ENCODE results near the gene CASKIN1. TPM values are rescaled to one million over a fixed set of nuclear protein-coding genes. Genes with fewer than 3 reads are reported as not detected.

Gene CASKIN1
- total and polyA plus RNA-seq, 4 donors = under 0.01 to 0.17 (median 0.09) TPM; not detected in 1

DNA sequence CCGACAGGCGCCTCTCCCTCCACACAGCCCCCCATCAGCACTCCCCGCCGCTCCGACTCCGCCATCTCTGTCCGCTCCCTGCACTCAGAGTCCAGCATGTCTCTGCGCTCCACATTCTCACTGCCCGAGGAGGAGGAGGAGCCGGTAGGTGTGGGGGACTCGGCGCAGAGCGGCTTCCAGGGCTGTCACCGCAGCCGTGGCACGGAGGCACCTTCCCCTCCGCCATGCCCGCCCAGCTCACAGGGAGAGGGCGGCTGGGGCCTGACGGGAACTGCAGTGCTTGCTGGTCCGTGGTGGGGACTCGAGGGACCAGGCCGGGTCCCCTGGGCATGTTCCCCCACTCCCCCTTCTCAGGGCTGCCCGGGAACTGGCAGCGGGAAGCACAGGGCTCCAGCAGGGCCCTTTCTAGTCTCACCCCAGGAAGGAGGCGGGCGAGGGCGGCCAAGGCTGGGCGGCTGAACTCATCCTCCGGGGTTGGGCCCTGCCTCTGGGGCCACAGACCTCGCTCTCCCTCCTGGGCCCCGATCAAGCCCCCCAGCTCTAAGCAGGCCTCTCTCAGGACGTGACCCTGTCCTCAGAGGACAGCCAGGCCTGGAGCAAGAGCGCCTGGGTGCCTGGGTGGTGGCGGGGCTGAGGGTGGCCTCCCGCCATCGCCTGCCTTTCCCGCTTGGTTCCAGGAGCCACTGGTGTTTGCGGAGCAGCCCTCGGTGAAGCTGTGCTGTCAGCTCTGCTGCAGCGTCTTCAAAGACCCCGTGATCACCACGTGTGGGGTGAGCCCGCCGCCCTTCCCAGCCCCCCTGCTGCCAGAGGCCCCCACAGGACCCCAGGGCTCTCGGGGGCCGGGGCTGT lies 25.6 kb downstream of the CASKIN1 start:
- WGBS = 92% methylated on average over 47 of the region's 47 CpGs
- DNase-seq (ENCODE audit: low spot score) = no peak
- peak overlapping the region in 1 of 3 donors; percentile 4 for H3K4me3 ChIP-seq (ENCODE audit: low read depth in 1 of 3, low read length in 3 of 3)
- no peaks in the 10 kb centered on the region for H3K9me3 ChIP-seq (ENCODE audit: control insufficient read depth in 4 of 4, low read length in 3 of 4)
- H3K27ac ChIP-seq (ENCODE audit: low read depth in 1 of 2, low read length in 2 of 2) = peak overlapping the region in 1 of 2 donors; percentile 3
- no peaks in the 10 kb centered on the region for H3K27me3 ChIP-seq (ENCODE audit: control insufficient read depth in 4 of 4, insufficient read depth in 4 of 4, low read length in 3 of 4)
- TF ChIP-seq JUND (IDR thresholded peaks at IDR 0.05) (no peak), TAF1 (conservative IDR thresholded peaks at IDR 0.05) (no peak), NR2F2 (IDR thresholded peaks at IDR 0.05) (no peak), YY1 (IDR thresholded peaks at IDR 0.05) (no peak), REST (IDR thresholded peaks at IDR 0.05) (no peak), RXRA (IDR thresholded peaks at IDR 0.05) (no peak), EGR1 (IDR thresholded peaks at IDR 0.05; ENCODE audit: low read depth in 2 of 2) (no peak), GABPA (IDR thresholded peaks at IDR 0.05 in 1 of 2, conservative IDR thresholded peaks at IDR 0.05 in 1 of 2) (no peak)
- TF ChIP-seq, protein P1, sequence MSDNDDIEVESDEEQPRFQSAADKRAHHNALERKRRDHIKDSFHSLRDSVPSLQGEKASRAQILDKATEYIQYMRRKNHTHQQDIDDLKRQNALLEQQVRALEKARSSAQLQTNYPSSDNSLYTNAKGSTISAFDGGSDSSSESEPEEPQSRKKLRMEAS (IDR thresholded peaks at IDR 0.05) = no peak
- peaks cover 15 to 54% (median 26%) of the 10 kb centered on the region in 4 donors for H3K36me3 ChIP-seq (ENCODE audit: control insufficient read depth in 4 of 4, insufficient read depth in 3 of 4, low read depth in 1 of 4, low read length in 3 of 4)
- H3K9ac ChIP-seq (ENCODE audit: low read depth in 1 of 2, low read length in 2 of 2) = no peak overlapping the region
- H3K4me1 ChIP-seq (ENCODE audit: control insufficient read depth in 4 of 4, insufficient read depth in 4 of 4, low read length in 3 of 4) = peaks cover 8 to 18% (median 13%) of the 10 kb centered on the region in 4 donors

GRCh38 chr16:2170080-2170479 lies 26.3 kb downstream of the CASKIN1 start:
- DNase-seq (ENCODE audit: low spot score) = no peak
- H3K4me1 ChIP-seq (ENCODE audit: control insufficient read depth in 4 of 4, insufficient read depth in 4 of 4, low read length in 3 of 4) = peaks cover 9 to 25% (median 17%) of the 10 kb centered on the region in 4 donors
- peaks cover 9 to 47% (median 24%) of the 10 kb centered on the region in 4 donors for H3K36me3 ChIP-seq (ENCODE audit: control insufficient read depth in 4 of 4, insufficient read depth in 3 of 4, low read depth in 1 of 4, low read length in 3 of 4)
- 83% methylated on average over 18 of the region's 18 CpGs for WGBS
- no peak overlapping the region for H3K4me3 ChIP-seq (ENCODE audit: low read depth in 1 of 3, low read length in 3 of 3)
- no peak overlapping the region for H3K27ac ChIP-seq (ENCODE audit: low read depth in 1 of 2, low read length in 2 of 2)
- H3K27me3 ChIP-seq (ENCODE audit: control insufficient read depth in 4 of 4, insufficient read depth in 4 of 4, low read length in 3 of 4) = no peaks in the 10 kb centered on the region
- no peak for TF ChIP-seq HNF4A (conservative IDR thresholded peaks at IDR 0.05)
- TF ChIP-seq FOXA1 (IDR thresholded peaks at IDR 0.05) = no peak
- TF ChIP-seq RAD21 (IDR thresholded peaks at IDR 0.05) = no peak
- no peak for TF ChIP-seq YY1 (IDR thresholded peaks at IDR 0.05)
- TF ChIP-seq, protein P2, sequence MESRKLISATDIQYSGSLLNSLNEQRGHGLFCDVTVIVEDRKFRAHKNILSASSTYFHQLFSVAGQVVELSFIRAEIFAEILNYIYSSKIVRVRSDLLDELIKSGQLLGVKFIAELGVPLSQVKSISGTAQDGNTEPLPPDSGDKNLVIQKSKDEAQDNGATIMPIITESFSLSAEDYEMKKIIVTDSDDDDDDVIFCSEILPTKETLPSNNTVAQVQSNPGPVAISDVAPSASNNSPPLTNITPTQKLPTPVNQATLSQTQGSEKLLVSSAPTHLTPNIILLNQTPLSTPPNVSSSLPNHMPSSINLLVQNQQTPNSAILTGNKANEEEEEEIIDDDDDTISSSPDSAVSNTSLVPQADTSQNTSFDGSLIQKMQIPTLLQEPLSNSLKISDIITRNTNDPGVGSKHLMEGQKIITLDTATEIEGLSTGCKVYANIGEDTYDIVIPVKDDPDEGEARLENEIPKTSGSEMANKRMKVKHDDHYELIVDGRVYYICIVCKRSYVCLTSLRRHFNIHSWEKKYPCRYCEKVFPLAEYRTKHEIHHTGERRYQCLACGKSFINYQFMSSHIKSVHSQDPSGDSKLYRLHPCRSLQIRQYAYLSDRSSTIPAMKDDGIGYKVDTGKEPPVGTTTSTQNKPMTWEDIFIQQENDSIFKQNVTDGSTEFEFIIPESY (IDR thresholded peaks at IDR 0.05) = no peak
- no peak for TF ChIP-seq GABPA (IDR thresholded peaks at IDR 0.05 in 1 of 2, conservative IDR thresholded peaks at IDR 0.05 in 1 of 2)
- no peak for TF ChIP-seq JUND (IDR thresholded peaks at IDR 0.05)
- no peak for TF ChIP-seq SP1 (IDR thresholded peaks at IDR 0.05)
- no peak for TF ChIP-seq REST (IDR thresholded peaks at IDR 0.05)
- TF ChIP-seq NR2F2 (IDR thresholded peaks at IDR 0.05) = no peak
- TF ChIP-seq, protein P3, sequence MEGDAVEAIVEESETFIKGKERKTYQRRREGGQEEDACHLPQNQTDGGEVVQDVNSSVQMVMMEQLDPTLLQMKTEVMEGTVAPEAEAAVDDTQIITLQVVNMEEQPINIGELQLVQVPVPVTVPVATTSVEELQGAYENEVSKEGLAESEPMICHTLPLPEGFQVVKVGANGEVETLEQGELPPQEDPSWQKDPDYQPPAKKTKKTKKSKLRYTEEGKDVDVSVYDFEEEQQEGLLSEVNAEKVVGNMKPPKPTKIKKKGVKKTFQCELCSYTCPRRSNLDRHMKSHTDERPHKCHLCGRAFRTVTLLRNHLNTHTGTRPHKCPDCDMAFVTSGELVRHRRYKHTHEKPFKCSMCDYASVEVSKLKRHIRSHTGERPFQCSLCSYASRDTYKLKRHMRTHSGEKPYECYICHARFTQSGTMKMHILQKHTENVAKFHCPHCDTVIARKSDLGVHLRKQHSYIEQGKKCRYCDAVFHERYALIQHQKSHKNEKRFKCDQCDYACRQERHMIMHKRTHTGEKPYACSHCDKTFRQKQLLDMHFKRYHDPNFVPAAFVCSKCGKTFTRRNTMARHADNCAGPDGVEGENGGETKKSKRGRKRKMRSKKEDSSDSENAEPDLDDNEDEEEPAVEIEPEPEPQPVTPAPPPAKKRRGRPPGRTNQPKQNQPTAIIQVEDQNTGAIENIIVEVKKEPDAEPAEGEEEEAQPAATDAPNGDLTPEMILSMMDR (IDR thresholded peaks at IDR 0.05; ENCODE audit: low read depth, low read length, missing input control) = no peak
- no peak overlapping the region for H3K9ac ChIP-seq (ENCODE audit: low read depth in 1 of 2, low read length in 2 of 2)
- no peaks in the 10 kb centered on the region for H3K9me3 ChIP-seq (ENCODE audit: control insufficient read depth in 4 of 4, low read length in 3 of 4)
